Activated T-helper 1 cell treated with anti-CD3 and anti-CD28 coated beads, Interleukin-2, amount 50 U/mL, for 16 hours (primary cell): ENCODE data around the gene TBRG4.

Experiments used
- DNase-seq, 2 donors: peaks; one replicate each; pipeline ENCODE4 v3.0.0-alpha.2; 2020; ENCODE audit warnings: low read depth in 1 of 2, low spot score in 1 of 2

Gene TBRG4

DNA sequence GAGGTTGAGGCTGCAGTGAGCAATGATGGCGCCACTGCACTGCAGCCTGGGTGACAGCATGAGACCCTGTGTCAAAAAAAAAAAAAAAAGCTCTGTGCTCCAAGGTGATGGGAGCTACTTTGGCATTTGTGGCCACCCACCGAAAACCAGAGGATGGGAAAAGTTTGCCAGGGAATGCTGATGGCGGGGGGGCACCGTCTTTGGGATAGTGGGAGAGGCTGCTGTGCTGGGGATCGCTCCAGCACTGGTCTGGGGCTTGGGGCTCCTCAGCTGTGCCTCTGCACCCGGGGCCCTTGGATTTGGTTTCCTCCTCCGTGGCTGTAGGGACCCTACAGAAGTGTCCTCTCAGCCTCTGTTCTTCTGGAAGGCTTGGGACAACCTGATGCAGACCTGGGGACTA is 34.4 kb upstream of the TBRG4 start:
- DNase-seq: no peak

DNA sequence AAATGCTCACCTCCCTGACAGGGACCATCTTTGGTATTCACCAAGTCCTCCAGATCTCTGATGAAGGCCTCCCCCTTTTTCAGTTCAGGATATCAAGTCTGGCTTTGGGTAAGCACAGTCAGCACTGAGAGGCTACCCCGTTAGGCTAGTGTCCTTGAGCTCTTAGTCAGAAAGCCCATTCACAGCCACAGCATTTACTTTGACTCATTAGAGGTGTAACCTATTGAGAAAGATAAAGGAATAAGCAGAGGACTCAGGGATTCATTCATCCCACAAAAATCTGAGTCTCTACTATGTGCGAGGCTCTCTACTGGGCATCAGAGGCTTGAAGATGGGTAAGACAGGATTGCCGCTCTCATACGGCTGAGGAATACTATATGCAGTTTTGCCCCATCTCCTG is 32.1 kb upstream of the TBRG4 start:
- no peak for DNase-seq

GRCh38 chr7:45140827-45141226 is 29.3 kb upstream of the TBRG4 start:
- DNase-seq: no peak

- DNase-seq: no peak
Measured at GRCh38 chr7:45138433-45139267, 27.2 kb upstream of the TBRG4 start.

DNA sequence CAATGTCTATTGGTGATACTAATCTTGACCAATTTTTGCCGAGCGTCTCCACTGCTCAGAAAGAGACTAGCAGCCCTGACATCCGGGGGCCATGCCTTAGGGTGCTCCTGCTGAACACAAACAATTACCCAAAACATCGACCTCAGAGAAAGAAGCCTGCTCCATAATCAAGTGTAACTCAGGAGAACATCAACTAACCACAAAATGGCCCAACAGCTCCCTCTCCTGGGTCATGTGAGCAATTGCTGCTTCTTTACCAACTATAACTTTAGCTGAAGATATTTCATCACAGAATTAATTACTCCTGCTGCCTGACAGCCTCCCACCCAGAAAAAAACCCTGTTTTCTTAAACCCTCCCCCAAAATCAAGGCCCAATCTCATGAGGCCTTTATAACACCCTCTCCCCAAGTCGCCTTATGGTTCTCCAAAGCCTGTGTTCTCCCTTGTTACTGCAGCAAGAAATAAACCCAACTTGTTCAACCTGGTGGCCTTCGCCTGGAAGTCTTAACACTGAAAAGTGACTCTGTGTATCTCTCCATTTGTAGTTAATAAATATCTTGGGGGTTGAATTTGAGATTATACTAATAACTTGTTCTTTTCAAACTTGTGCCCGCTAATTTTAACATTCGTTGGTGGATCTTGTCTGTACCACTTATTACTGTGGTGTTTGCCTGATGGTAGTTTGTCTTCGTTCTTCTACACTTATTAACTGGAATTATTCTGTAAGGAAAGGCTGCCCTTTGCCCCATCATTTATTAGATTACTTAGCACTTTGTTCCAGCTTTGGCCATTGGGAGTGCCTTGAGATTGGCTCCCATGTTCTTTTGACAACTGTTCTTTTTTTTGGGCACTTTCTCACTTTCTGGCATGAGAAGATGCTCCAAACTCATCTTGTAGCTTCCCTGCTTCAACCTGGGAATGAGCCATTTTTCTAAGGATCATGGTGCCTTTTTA is 24.9 kb upstream of the TBRG4 start:
- DNase-seq: peak; percentile 15 to 44

DNA sequence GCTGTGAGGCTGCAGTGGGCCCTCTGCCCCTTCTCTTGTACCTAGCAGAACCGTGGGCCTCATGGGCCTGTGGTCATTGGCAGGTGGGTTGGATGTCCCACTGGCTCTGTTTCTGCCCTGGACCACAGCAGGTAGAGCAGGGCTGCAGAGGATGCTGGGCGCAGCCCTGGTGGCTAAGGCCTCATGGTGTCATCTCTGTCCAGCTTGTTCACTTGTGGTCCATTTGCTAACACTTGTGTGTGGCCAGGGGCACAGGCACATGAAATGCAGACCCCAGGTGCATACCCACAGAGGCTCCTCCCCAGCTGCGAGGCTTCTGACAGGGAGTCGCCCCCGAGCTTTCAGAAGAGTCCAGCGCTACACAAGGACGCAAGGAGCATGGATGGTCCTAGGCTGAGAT is 22.4 kb upstream of the TBRG4 start:
- DNase-seq: no peak

DNA sequence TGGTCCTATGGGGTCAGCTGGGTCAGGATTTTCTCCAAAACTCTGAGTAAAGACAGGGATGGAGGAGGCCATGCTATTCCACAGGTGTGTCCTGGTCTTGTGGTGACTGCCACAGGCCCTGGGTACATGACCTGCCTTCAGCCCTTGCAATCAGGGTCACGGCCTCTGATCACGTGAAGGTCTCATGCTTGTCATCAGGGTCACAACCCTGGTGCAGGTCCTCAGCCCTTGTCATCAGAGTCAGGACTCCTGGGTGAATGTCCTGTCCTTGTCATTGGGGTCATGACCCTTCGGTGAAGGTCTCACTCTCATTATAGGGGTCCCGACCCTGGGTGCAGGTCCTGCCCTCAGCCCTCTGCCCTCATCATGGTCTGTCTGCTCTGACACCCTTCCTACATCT is 21.9 kb upstream of the TBRG4 start:
- DNase-seq: no peak

- no peak for DNase-seq
Measured at GRCh38 chr7:45132708-45133320, 21.3 kb upstream of the TBRG4 start.

GRCh38 chr7:45131891-45132290 is 20.4 kb upstream of the TBRG4 start:
- DNase-seq: no peak

- no peak for DNase-seq
Measured at GRCh38 chr7:45130910-45131309, 19.4 kb upstream of the TBRG4 start.

DNA sequence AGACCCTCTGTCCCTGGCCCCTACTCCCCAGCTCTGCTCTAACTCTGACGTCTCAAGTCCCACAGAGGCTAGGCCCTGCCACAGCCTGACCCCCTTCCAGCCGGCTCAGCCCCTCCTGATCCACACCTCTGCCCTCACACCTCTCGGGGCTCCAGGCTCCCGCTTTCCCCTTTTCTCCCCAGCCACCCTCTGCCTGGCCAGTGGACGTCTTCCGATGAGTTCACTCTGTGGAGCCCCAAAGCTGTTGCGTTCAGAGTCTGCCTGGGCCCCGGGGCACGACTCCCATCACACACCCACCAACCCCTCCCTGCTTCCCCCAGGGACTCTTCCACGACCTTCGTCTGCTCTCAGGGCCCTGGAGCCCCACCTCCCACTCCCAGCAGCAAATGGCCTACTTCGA is 18.4 kb upstream of the TBRG4 start:
- DNase-seq: no peak

DNA sequence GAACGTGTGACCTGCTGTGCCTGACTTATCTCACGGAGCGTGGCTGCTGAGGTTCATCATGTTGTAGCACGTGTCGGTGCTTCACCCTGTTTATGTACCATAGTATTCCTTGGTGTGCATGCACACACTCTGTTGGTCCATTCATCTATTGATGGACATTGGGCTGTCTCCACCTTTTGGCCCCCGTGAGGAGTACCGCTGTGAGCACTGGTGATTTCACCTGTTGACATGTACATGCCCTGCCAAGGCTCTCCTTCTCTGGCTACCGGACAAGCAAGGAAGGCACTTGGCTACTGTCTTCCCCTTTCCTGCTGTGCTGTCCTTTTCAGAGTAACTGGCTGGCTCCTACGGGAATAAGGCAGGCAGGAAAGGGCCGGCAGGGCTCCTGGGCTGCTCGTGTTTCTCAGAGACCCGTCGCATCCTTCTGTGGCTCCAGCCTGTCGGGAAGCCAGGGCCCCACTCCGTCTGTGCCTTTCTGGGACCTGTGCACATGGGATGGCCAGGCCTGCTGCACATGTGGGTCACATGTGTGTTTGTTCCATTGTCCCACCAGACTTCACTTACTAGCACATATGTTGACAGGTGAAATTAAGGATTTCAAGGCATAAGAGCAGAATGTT is 17.8 kb upstream of the TBRG4 start:
- no peak for DNase-seq

GRCh38 chr7:45126920-45127319 is 15.4 kb upstream of the TBRG4 start:
- DNase-seq: no peak

DNA sequence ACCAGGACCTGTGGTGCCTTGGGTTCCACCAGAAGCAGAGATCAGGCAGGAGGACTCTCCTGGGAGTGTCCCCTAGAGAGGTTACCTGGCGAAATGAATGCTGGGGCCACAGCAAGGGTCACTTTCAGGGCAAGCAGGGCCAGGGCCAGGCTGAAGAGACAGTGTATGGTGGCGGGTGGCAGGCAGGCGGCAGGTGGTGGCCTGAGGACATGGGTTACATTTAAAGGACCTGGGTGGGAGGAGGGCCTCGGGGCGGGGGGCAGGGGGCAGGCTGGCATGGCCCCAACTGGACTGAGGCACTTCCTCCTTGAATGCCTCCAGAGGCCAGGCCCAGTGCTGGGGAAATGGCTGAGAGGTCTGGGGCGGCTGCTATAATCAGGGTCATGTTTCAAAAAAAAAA is 14.7 kb upstream of the TBRG4 start:
- no peak for DNase-seq

DNA sequence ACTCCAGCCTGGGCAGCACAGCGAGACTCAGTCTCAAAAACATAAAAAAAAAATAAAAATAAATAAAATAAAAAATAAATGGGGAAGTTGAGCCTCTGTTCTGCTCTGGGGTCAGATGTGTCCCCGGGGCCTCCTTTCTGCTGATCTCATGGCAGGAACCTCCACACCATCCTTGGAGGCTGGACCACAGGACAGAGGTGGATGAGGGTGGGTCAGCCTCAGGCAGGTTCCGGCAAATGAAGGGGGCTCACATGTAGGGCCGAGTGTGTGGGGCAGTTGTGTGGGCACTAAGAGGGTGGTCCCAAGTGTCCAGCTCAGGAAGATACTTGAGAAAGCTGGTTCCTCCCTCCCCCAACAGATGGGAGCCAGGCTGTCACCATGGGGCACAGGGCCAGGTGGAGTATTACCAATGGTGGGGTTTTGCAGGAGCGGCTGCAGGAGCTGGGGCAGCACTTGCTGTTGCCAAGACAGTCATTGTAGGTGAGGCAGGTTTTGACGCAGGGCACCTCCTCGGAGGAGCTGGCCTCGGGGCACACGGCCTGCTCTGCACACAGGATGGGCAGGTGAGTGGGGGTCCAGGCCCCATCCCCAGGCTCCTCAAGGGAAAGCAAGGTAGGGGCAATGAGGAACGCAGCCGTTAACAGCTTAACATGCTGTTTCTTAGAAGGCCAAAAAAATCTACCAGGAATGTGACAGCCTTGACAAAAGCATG is 13.9 kb upstream of the TBRG4 start:
- DNase-seq: no peak

- no peak for DNase-seq
Measured at GRCh38 chr7:45123913-45124710, 12.6 kb upstream of the TBRG4 start.

DNA sequence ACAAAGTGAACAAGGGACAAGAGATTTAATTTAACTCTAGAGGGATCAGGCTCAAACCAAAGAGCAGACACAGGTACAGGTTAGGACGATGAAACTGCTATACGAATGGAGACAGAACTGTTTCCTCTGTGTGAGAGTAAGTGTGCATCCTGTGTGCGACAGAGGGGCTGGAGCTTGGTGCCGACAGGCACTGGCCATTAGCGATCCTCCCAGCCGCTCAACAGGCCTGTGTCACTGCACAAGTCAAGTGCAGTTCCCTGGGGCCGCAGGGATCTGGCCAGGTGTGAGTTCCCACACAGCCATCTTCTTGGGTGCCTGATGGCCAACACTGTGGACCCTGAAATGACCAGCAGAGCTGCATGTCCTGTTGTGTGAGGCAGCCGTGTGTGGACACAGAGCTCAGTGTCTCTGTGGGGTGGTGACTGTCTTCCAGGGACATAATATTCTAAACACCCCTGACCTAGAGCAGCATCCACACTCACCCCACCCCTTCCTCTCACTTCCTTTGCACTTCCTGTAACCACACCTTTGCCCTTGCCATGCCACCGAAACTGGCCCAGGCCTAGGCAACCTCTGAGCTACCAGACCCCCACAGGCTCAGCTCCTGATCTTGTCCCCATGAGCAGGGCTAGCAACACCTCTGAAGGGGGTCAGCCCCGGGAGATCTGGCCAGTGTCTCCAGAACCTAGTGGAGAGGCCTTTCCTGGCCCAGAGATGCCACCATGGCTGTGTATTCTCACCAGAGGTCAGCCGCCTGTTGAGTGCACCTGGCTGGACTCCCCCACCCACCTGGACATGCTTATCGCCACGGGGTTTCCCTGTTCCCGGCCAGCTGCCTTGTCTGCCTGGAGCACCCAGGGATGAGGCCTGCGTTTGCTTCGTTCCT is 11.7 kb upstream of the TBRG4 start:
- no peak for DNase-seq

DNA sequence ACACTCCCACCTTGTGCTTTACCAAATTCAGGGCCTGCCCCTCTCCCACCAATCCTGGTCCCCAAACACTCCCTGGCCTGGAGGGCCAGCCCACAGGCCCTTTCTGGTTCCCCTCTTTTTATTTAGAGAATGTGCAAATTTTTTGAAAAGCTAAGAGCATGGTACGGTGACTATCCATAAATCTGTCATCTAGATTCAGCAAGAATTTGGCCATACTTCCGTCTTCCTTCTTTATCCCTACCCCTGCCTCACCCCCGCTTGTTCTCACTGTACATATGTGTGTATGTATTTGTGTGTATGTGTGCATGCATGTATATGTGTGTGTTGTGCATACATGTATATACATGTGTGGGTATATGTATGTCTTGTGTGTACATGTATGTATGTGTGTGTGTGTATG is 8.1 kb upstream of the TBRG4 start:
- no peak for DNase-seq

DNA sequence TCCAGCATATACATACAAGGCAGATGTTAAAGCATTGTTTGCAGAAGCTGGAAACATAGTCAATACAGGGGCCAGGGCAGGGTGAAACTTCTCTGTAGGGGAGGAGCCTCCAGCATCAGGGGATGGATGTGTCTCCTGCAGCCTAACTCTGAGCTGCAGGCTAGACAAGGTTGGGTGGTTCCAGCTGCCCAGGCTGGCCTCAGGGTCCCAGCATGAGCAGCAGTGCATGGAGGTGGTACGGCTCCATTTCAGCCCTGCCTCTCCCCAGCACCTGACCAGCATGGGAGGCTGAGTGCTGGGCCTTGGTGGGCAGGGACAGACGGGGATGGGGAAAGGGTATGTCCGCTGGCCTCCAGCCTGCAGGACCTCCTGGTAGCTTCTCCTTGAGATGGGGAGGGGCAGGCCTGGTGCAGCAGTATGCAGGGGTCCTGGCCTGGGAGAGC is 7.4 kb upstream of the TBRG4 start:
- no peak for DNase-seq
